A549 (cell line): ENCODE measurements around the gene NAV2.

Experiments
- NR3C1 ChIP-seq: fragments of >200 bp; sonication (Bioruptor Twin); formaldehyde crosslinking; IDR thresholded peaks from 3 replicates; pipeline ENCODE4 v1.6.1; 2017
- POLR2A ChIP-seq: IDR thresholded peaks from 2 replicates; pipeline ENCODE4 v1.6.1; 2012; ENCODE audit warnings: mild to moderate bottlenecking, low read length

GRCh38 chr11:19992162-19992561 lies 279.5 kb downstream of the NAV2 start:
- TF ChIP-seq POLR2A, result no peak
- no peak for TF ChIP-seq NR3C1
